Heart left ventricle (tissue), 16 donors: ENCODE results near the gene MOGAT3. TPM values are rescaled to one million over a fixed set of nuclear protein-coding genes. Genes with fewer than 3 reads are reported as not detected.
A peak's percentile ranks its signal among the peaks of the same experiment; 100 is the strongest.

Experiments
- ATAC-seq, 4 donors: fragments of 200-7000 bp; cut with Tn5 transposase; one replicate each; pipeline ENCODE4 v1.9.1; 2020 to 2022; ENCODE audit warnings: moderate library complexity in 4 of 4, mild to moderate bottlenecking in 3 of 4, moderate number of reproducible peaks in 1 of 4
- DNase-seq, 5 donors: peaks; one replicate each; pipeline ENCODE4 v3.0.0-alpha.2; 2020
- H3K27ac ChIP-seq, 12 donors: fragments of 200-600 bp; sonication (generic) in 4 of 12; one replicate each; pipeline versions ENCODE4 v1.5.0 to v1.8.0; 2016 to 2022; ENCODE audit warnings: mild to moderate bottlenecking in 2 of 12
- H3K27me3 ChIP-seq, 9 donors: fragments of 200-600 bp; sonication (generic) in 2 of 9; one replicate each; pipeline versions ENCODE4 v1.5.1 to v1.8.0; 2016 to 2022; ENCODE audit warnings: mild to moderate bottlenecking in 3 of 9
- H3K36me3 ChIP-seq, 9 donors: fragments of 200-600 bp; sonication (generic) in 2 of 9; one replicate each; pipeline versions ENCODE4 v1.5.0 to v1.8.0; 2018 to 2022; ENCODE audit warnings: mild to moderate bottlenecking in 2 of 9
- H3K4me1 ChIP-seq, 12 donors: fragments of 200-600 bp; sonication (generic) in 4 of 12; one replicate each; pipeline versions ENCODE4 v1.5.0 to v1.8.0; 2016 to 2022; ENCODE audit warnings: mild to moderate bottlenecking in 3 of 12
- H3K4me3 ChIP-seq, 12 donors: fragments of 200-600 bp; sonication (generic) in 4 of 12; one replicate each; pipeline versions ENCODE4 v1.5.0 to v1.8.0; 2017 to 2022; ENCODE audit warnings: mild to moderate bottlenecking in 9 of 12, moderate library complexity in 4 of 12
- H3K9me3 ChIP-seq, 12 donors: fragments of 200-600 bp; sonication (generic) in 4 of 12; one replicate each; pipeline versions ENCODE4 v1.5.0 to v1.8.0; 2016 to 2022; ENCODE audit warnings: mild to moderate bottlenecking in 1 of 12
- CTCF ChIP-seq, 12 donors: fragments of 200-600 bp; sonication (generic) in 4 of 12; IDR thresholded peaks; one replicate each; pipeline versions ENCODE4 v1.5.0 to v1.8.0; 2018 to 2022; ENCODE audit warnings: antibody characterized with exemption in 12 of 12, mild to moderate bottlenecking in 5 of 12
- POLR2A ChIP-seq, 2 donors: fragments of 450-650 bp; IDR thresholded peaks; one replicate each; pipeline ENCODE4 v1.6.1; 2017; ENCODE audit warnings: antibody characterized with exemption in 2 of 2, mild to moderate bottlenecking in 2 of 2, moderate library complexity in 2 of 2
- WGBS, 4 donors: extraction: QIAGEN DNeasy Blood & Tissue Kit in 2 of 4; methylation state at CpG; one replicate each; pipeline versions ENCODE4 v1.1.5 to v1.1.7; 2013 to 2018; 5-methylcytosine and 5-hydroxymethylcytosine counted together
- intact Hi-C, 10 donors: fragments of 100-400 bp; cut with DNase I; formaldehyde crosslinking; loops; one replicate each; pipeline versions ENCODE4 v1.11.1 to v1.14.2; 2022
- polyA plus RNA-seq, 2 donors: library from polyadenylated mRNA; stranded (reverse); fragments of 200-250 nt; gene quantifications; one replicate each; pipeline ENCODE4 v1.2.3, GENCODE V29; 2013
- total RNA-seq, 9 donors: library from RNA; depleted of rRNA in 2 of 9; stranded (reverse); fragments of >200 nt in 2 of 9; fragmentation: NEBNext Ultra II Directional in 3 of 9; extraction: Animal tissue kit (Norgen Biotek cat#: 25700) in 3 of 9; gene quantifications; one replicate each; pipeline versions ENCODE4 v1.1.0 to v1.2.4, GENCODE V29; 2016 to 2023
- donor health status: ischemic (EF 13 %, LVEDD 7.1; RV severe dilation, severe dysfunction).
- donor health status: healthy with polysubstance abuse.
- donor health status: DM: no; HTN: yes; CAD: no.
- donor health status: DM: no; HTN: no; CAD: no.
- donor health status: ischemic (EF 25% LVEDD 6.9; RV normal size, moderate dysfunction).
- donor health status: ischemic (EF 25% LVEDD 5.7; RV mildly dilated, moderate dysfunction).
- donor health status: healthy.
- donor health status: DM: yes; HTN: yes; CAD: no.
- donor health status: ischemic (EF 35%, LVEDD 5.7; RV mildly dilated, moderate dysfunction).
- donor health status: nonischemic (EF 11% LVEDD 7.7; RV severe dilation, severe dysfunction).
- donor health status: DM: yes; HTN: yes; CAD: no.
- donor health status: PGD.
- donor health status: ischemic (EF 29% LVEDD 5.4; RV normal size, mild dysfunction).
- donor health status: nonischemic (EF 23%, LVEDD 6.1; RV moderate dilation, normal function).

MOGAT3 gene
- total and polyA plus RNA-seq, 11 donors: not detected

GRCh38 chr7:101218236-101219125 lies 17.6 kb upstream of the MOGAT3 start:
- Histone ChIP-seq H3K27ac (peak overlapping the region in 11 of 12 donors; percentile 82 to 97 (median 91)), H3K36me3 (peaks cover 0 to 48% (median 27%) of the 10 kb centered on the region in 9 donors), H3K27me3 (no peaks in the 10 kb centered on the region), H3K4me3 (peak overlapping the region; percentile 53 to 95 (median 80)), H3K9me3 (no peaks in the 10 kb centered on the region), H3K4me1 (peaks cover 4 to 48% (median 31%) of the 10 kb centered on the region in 12 donors)
- DNase-seq (no peak), ATAC-seq (peak in 1 of 4 donors; percentile 0)
- WGBS, 4 donors: 9 to 11% (median 10%) methylated on average over 26 of the region's 26 CpGs
- TF ChIP-seq CTCF (IDR thresholded peaks at IDR 0.05): no peak
- TF ChIP-seq POLR2A (IDR thresholded peaks at IDR 0.05): no peak
- intact Hi-C loops: loop anchor here in 6 of 10 donors (2.0 to 10.0 kb wide), 4 partner anchors 20 to 66 kb away; partner anchors contain the start of gene FIS1 (in 2 of the 6)

- DNase-seq (peak; percentile 96 to 99 (median 97)), ATAC-seq (peak; percentile 91 to 96 (median 94))
- Histone ChIP-seq H3K27ac (peak within 1 kb of the TSS; percentile 82 to 97 (median 90)), H3K36me3 (peaks cover 0 to 48% (median 27%) of the 10 kb centered on the region in 9 donors), H3K9me3 (no peaks in the 10 kb centered on the region), H3K27me3 (no peaks in the 10 kb centered on the region), H3K4me3 (peak within 1 kb of the TSS; percentile 53 to 95 (median 80)), H3K4me1 (peaks cover 4 to 48% (median 31%) of the 10 kb centered on the region in 12 donors)
- intact Hi-C loops: loop anchor here in 9 of 10 donors (1.0 to 10.0 kb wide), 5 partner anchors 21 to 67 kb away; partner anchors contain the start of gene FIS1 (in 3 of the 9)
- WGBS, 4 donors: 1% methylated on average over 30 to 57 of the region's 57 CpGs
- TF ChIP-seq CTCF (IDR thresholded peaks at IDR 0.05) (peak in 9 of 12 donors; percentile 9 to 53 (median 23)), POLR2A (IDR thresholded peaks at IDR 0.05) (peak in 1 of 2 donors; percentile 37)
These were observed 16.8 kb upstream of the MOGAT3 start, which contains the start of the genes PLOD3 and ZNHIT1 for GRCh38 chr7:101217388-101218235. Gene PLOD3 (minus strand): TSS chr7:101217581. CDS start chr7:101217274, 307 bp downstream. Gene ZNHIT1 (plus strand): TSS chr7:101218165. CDS start chr7:101218196, 31 bp downstream.

GRCh38 chr7:101216860-101217387 lies 16.1 kb upstream of the MOGAT3 start:
- Histone ChIP-seq H3K4me1 (peaks cover 4 to 48% (median 31%) of the 10 kb centered on the region in 12 donors), H3K9me3 (no peaks in the 10 kb centered on the region), H3K36me3 (peaks cover 0 to 51% (median 31%) of the 10 kb centered on the region in 9 donors), H3K27me3 (no peaks in the 10 kb centered on the region), H3K4me3 (peak overlapping the region; percentile 53 to 95 (median 80)), H3K27ac (peak overlapping the region in 11 of 12 donors; percentile 82 to 97 (median 91))
- intact Hi-C loops: loop anchor here in 7 of 10 donors (1.0 to 10.0 kb wide), 4 partner anchors 27 to 68 kb away; partner anchors contain the start of gene FIS1 (in 1 of the 7)
- TF ChIP-seq CTCF (IDR thresholded peaks at IDR 0.05): no peak
- no peak for TF ChIP-seq POLR2A (IDR thresholded peaks at IDR 0.05)
- 1% methylated on average over 18 to 34 of the region's 34 CpGs for WGBS, 4 donors
- no peak for DNase-seq
- peak in 1 of 4 donors; percentile 4 for ATAC-seq
